GM12873 (cell line): Measurements from ENCODE around the gene RAPGEF3.

Experiments used
- CTCF ChIP-seq: IDR thresholded peaks from 2 replicates; pipeline ENCODE4 v1.5.1; 2012; ENCODE audit warnings: low read depth, mild to moderate bottlenecking, moderate library complexity, low read length, control low read depth; ENCODE audit not compliant: insufficient read depth; ENCODE audit errors: missing control alignments

The RAPGEF3 gene

DNA sequence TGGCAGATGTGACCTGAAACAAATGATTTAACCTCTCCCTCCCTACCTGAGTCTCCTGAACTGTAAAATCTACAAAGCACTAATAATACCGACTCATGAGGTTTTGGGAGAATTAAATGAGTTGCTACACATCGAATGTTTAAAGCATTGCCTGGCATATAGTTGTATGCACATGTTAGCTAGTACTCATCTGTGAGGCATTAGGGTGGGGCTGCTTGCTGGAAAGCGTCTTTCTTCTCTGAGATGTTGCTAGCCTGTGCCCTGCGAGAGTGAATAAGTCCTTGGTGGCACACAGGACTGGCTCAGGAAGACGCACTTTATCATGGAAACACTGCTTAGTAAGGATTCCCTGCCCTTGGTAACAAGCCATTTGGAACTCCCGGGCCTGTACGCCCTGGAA lies 6.1 kb downstream of the RAPGEF3 start:
- no peak for TF ChIP-seq CTCF

DNA sequence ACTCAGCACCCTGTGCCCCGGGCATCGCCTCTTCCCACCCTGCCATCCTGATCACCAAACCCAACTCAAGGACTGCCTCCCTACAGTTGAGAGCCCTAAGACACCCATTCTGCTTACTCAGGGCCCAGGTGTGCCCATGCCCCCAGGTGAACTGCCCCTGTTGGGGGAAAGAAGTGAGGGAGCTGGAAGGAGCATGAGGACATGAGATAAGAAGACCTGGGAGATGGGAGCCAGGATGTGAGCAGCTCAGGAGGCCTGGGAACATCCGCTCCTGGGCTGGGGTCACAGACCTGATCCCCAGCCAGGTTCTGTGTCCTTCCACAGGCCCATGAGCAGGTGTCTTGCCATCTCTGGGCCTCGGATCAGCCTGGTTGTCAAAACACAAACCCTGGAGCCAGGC lies 6.6 kb downstream of the RAPGEF3 start:
- no peak for TF ChIP-seq CTCF

DNA sequence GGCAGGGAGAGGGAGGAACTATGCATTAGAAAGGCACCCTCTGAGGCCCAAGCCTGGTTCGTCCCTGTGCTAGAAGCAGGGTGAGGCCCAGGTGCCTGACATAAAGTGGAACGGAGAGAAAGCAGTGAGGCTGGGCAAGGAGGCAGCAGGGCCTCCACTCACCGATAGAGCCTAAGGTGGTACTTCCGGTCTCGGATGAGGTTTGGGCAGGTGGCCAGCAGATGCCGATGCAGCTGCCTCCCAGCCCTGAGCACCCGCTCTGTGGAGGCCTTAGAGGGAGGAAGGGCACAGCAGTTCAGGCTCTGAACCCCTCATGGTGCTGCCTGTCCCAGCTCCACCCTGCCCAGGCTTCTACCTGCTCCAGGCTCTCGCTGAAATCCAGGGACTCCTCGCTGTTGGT lies 7.1 kb downstream of the RAPGEF3 start:
- TF ChIP-seq CTCF, result no peak

- TF ChIP-seq CTCF, result no peak
These were observed 7.7 kb downstream of the RAPGEF3 start for GRCh38 chr12:47750916-47751470.

DNA sequence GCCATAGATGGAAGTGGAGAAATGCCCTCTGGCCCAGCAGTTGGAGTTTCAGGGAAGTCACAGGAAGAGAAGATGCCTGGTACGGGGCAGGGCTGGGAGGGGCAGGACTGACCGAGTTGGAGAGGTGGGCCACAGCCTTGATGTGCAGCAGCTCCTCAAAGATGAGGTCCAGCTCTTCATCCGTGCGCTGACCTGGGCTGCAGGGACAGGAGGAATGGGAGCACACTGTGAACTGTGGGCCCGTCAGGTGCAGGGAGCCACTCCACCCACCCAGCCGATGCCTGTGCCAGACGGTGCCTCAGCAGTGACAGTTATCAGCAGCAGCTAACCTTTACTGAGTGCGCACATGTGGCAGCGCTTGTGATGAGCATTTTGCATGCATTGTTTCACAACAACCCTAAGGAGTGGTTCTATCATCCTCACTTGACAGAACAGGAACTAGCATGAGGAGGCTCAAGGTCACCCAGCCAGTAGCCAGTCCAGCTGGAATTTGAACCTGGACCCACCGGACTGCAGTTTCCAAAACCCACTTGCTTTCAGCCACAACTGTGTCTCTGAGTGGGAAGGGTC lies 8.4 kb downstream of the RAPGEF3 start:
- no peak for TF ChIP-seq CTCF

DNA sequence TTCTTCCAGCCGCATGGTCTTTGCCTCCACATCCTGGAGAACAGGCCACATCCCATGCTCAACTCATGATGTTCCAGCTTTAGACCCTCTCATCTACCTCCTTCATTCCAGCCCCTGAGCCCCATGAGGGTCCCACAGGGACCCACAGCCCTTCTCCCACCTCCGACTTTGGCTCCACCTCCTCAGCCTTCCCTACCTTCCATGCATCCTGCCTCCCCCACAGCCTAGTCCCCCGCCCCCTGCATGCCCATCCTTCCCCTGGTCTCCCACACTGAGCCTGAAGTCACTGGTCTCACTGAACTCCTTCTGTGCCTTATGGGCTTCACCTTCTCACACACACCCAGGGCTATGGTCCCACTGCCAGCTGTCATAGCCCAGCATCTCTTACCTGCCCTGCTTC lies 9.8 kb downstream of the RAPGEF3 start:
- no peak for TF ChIP-seq CTCF

- TF ChIP-seq CTCF, result no peak
These were observed 10.2 kb downstream of the RAPGEF3 start for GRCh38 chr12:47748507-47748828.
